ENCODE data around the gene TMEM175. TPM values are rescaled to one million over a fixed set of nuclear protein-coding genes. Genes with fewer than 3 reads are reported as not detected.

Gene TMEM175
- total RNA-seq, 1 experiment from 2014 or later: 20.2 TPM

DNA sequence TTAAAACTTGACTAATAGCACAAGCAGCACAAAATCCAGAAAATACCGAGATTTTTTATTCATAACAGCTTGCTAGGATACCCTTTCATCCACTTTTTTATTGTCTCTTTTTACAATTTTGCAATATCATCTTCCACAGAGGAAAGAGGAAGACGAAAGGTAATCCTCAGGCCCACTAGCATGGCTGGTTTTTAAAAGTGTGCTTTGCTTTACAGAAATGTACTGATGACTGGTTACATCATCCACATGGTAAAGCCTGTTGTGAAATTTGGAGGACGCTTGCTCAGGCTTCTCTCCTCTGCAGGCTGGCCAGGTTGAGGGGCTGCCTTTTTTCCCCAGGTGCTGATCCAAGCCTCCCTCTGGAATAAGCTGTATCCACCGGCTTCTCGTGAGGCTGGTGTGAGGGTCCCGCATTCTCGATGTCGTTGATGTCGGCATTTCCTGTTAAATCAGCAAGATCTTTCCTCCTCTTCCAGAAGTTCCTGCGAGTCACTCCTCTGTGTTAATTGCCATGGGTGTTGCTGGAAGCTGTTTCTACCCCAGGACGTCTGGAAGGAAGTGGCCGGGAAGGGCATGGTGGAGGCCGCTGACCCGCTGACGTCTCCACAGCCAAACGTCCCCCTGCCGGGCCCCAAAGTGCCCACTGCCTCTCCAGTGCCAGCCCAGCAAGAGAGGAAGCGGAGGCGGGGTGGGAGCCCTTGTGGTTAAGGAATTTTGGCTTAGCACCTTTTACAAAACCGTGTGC lies 46.9 kb downstream of the TMEM175 start:
- H3F3A ChIP-seq (ENCODE audit: insufficient read depth, low read depth): peaks cover 21% of the 10 kb centered on the region; the same call in 1 of the 2 replicates
- H3K9me2 ChIP-seq (ENCODE audit: insufficient read depth): no peaks in the 10 kb centered on the region
- no TSS peak for BruUV-seq (replicated peaks)
- H3K27ac ChIP-seq: peak overlapping the region; percentile 69
- H3K36me3 ChIP-seq (ENCODE audit: low read depth): no peaks in the 10 kb centered on the region
- no peaks in the 10 kb centered on the region for H3K27me3 ChIP-seq (ENCODE audit: insufficient read depth, low read depth)
- no peak for TF ChIP-seq EZH2 (IDR thresholded peaks at IDR 0.05; ENCODE audit: low read depth)
- TF ChIP-seq, protein P1, sequence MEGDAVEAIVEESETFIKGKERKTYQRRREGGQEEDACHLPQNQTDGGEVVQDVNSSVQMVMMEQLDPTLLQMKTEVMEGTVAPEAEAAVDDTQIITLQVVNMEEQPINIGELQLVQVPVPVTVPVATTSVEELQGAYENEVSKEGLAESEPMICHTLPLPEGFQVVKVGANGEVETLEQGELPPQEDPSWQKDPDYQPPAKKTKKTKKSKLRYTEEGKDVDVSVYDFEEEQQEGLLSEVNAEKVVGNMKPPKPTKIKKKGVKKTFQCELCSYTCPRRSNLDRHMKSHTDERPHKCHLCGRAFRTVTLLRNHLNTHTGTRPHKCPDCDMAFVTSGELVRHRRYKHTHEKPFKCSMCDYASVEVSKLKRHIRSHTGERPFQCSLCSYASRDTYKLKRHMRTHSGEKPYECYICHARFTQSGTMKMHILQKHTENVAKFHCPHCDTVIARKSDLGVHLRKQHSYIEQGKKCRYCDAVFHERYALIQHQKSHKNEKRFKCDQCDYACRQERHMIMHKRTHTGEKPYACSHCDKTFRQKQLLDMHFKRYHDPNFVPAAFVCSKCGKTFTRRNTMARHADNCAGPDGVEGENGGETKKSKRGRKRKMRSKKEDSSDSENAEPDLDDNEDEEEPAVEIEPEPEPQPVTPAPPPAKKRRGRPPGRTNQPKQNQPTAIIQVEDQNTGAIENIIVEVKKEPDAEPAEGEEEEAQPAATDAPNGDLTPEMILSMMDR (conservative IDR thresholded peaks at IDR 0.05): no peak
- ChIA-PET POLR2A (ENCODE audit: unreplicated experiment) (interaction anchor here (0.7 kb wide), 1 partner anchor 439 kb away, joined by 3 read pairs; no protein-coding TSS in a partner anchor), CTCF (no interaction called here)
- no peaks in the 10 kb centered on the region for H3K79me2 ChIP-seq (ENCODE audit: low read depth)
- H3K4me2 ChIP-seq: peak overlapping the region; percentile 61
- no peaks in the 10 kb centered on the region for H3K9me3 ChIP-seq (ENCODE audit: insufficient read depth, low read depth)
- intact Hi-C loops (cut with micrococcal nuclease; ENCODE audit: unreplicated experiment): no loop called here
- H4K20me1 ChIP-seq (ENCODE audit: insufficient read depth): no peaks in the 10 kb centered on the region
- H3K4me3 ChIP-seq: no peak overlapping the region
- H2AFZ ChIP-seq: peak overlapping the region; percentile 81
- peak in 1 of 2 experiments; percentile 68 for DNase-seq
- H3K4me1 ChIP-seq (replicated peaks; ENCODE audit: insufficient read depth): peaks cover 17% of the 10 kb centered on the region

DNA sequence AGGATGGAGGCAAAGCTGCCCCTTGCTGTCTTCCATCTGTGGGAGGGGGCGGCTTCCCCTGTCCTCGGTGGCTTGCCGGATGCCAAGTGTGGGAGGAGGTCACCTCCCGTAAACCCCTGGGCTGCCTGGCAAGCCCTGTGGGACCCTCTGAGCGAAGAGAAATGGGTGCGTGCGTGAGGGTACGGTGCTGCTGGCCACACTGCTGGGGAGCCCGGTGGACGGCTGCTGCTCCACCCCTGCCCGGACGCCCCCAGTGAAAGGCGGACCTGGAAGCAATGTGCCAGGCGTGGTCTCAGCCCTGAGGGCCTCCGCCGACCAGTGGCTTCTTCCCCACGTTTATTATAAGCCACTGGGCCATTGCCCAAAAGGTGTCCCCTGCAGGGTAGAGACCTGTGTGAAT lies 50.0 kb downstream of the TMEM175 start:
- intact Hi-C loops (cut with micrococcal nuclease; ENCODE audit: unreplicated experiment): loop anchor here (10.0 kb wide), 1 partner anchor 367 kb away; no protein-coding TSS in a partner anchor
- POLR2A ChIA-PET (ENCODE audit: unreplicated experiment): interaction anchor here (0.6 kb wide), 1 partner anchor 133 kb away, joined by 3 read pairs; no protein-coding TSS in a partner anchor

DNA sequence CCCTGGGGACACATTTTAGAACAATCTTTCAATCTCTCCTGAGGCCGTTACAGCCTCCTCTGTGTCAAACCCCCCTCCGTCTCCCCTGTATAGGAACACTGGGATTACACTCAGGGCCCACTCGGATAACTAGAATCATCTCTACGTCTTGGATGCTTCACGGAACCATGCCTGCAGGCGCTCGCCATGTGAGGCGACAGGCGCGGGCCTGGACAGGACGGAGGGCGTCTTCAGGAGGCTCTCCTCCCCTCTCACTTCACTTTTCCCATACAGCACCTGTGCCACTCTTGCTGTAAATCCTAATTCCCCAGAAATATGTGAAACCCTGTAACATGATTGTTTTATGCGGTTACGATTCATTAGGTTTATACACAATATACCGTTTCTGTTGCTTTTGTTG lies 50.6 kb downstream of the TMEM175 start:
- no peak overlapping the region for H3K27ac ChIP-seq
- ChIA-PET POLR2A (ENCODE audit: unreplicated experiment) (no interaction called here), CTCF (no interaction called here)
- H4K20me1 ChIP-seq (ENCODE audit: insufficient read depth): no peaks in the 10 kb centered on the region; the same call in 1 of the 2 replicates
- H2AFZ ChIP-seq: no peak overlapping the region
- no peaks in the 10 kb centered on the region for H3K36me3 ChIP-seq (ENCODE audit: low read depth)
- intact Hi-C loops (cut with micrococcal nuclease; ENCODE audit: unreplicated experiment): loop anchor here (10.0 kb wide), 1 partner anchor 368 kb away; no protein-coding TSS in a partner anchor
- H3K4me1 ChIP-seq (replicated peaks; ENCODE audit: insufficient read depth): peaks cover 35% of the 10 kb centered on the region
- no peak overlapping the region for H3K4me2 ChIP-seq
- peaks cover 12% of the 10 kb centered on the region for H3K79me2 ChIP-seq (ENCODE audit: low read depth)
- H3K9me2 ChIP-seq (ENCODE audit: insufficient read depth): no peaks in the 10 kb centered on the region
- BruUV-seq (replicated peaks): no TSS peak
- no peaks in the 10 kb centered on the region for H3K27me3 ChIP-seq (ENCODE audit: insufficient read depth, low read depth)
- H3K4me3 ChIP-seq: no peak overlapping the region
- no peak for TF ChIP-seq EZH2 (IDR thresholded peaks at IDR 0.05; ENCODE audit: low read depth)
- TF ChIP-seq, protein P1 (conservative IDR thresholded peaks at IDR 0.05): no peak
- H3F3A ChIP-seq (ENCODE audit: insufficient read depth, low read depth): peaks cover 42% of the 10 kb centered on the region
- DNase-seq: no peak
- H3K9me3 ChIP-seq (ENCODE audit: insufficient read depth, low read depth): no peaks in the 10 kb centered on the region

More for the DNA sequence above, 50.0 kb downstream of the TMEM175 start:
- Histone ChIP-seq H3F3A (ENCODE audit: insufficient read depth, low read depth) (peaks cover 37% of the 10 kb centered on the region), H3K79me2 (ENCODE audit: low read depth) (peaks cover 12% of the 10 kb centered on the region), H3K9me3 (ENCODE audit: insufficient read depth, low read depth) (no peaks in the 10 kb centered on the region), H3K27me3 (ENCODE audit: insufficient read depth, low read depth) (no peaks in the 10 kb centered on the region), H3K4me2 (no peak overlapping the region), H3K9me2 (ENCODE audit: insufficient read depth) (no peaks in the 10 kb centered on the region), H4K20me1 (ENCODE audit: insufficient read depth) (no peaks in the 10 kb centered on the region), H2AFZ (no peak overlapping the region), H3K4me1 (replicated peaks; ENCODE audit: insufficient read depth) (peaks cover 34% of the 10 kb centered on the region), H3K36me3 (ENCODE audit: low read depth) (no peaks in the 10 kb centered on the region), H3K4me3 (no peak overlapping the region), H3K27ac (no peak overlapping the region)
- no peak for TF ChIP-seq EZH2 (IDR thresholded peaks at IDR 0.05; ENCODE audit: low read depth)
- TF ChIP-seq, protein P1 (conservative IDR thresholded peaks at IDR 0.05): no peak
- CTCF ChIA-PET: no interaction called here
- BruUV-seq (replicated peaks): no TSS peak
- no peak for DNase-seq
